Body of pancreas (tissue), 4 donors: ENCODE measurements around the gene PDLIM4. TPM values are rescaled to one million over a fixed set of nuclear protein-coding genes. Genes with fewer than 3 reads are reported as not detected.

Source experiments
- ATAC-seq: fragments of 150-250 bp; one replicate; pipeline ENCODE4 v1.9.1; 2016
- DNase-seq, 4 donors: peaks; one replicate each; pipeline ENCODE4 v3.0.0-alpha.2; 2019
- H3K27ac ChIP-seq, 4 donors: fragments of 200-600 bp; sonication (generic); 1 replicate in 3 of 4; 2 replicates in 1 of 4; pipeline versions ENCODE4 v1.5.1 to v1.6.1; 2016 to 2019; ENCODE audit warnings: mild to moderate bottlenecking in 1 of 4, mixed read lengths in 1 of 4, moderate library complexity in 1 of 4
- H3K27me3 ChIP-seq, 2 donors: fragments of 200-600 bp; sonication (generic); one replicate each; pipeline ENCODE4 v1.6.0; 2016; ENCODE audit warnings: mild to moderate bottlenecking in 1 of 2
- H3K36me3 ChIP-seq, 2 donors: fragments of 200-600 bp; sonication (generic); replicated peaks in 1 of 2; 2 replicates each; pipeline ENCODE4 v1.5.1; 2016; ENCODE audit warnings: low read depth in 2 of 2; ENCODE audit not compliant: insufficient read depth in 1 of 2
- H3K4me1 ChIP-seq: fragments of 200-600 bp; sonication (generic); one replicate; pipeline ENCODE4 v1.6.0; 2016
- H3K4me3 ChIP-seq, 2 donors: fragments of 200-600 bp; sonication (generic); 1 replicate in 1 of 2; 2 replicates in 1 of 2; pipeline ENCODE4 v1.5.1; 2016 to 2019
- H3K9me3 ChIP-seq, 3 donors: fragments of 200-600 bp; sonication (generic); 1 replicate in 2 of 3; 2 replicates in 1 of 3; pipeline ENCODE4 v1.5.1; 2016
- CTCF ChIP-seq, 7 experiments: fragments of 450-650 bp in 4 of 7; fragments of 200-600 bp in 3 of 7; sonication (generic) in 3 of 7; IDR thresholded peaks; one replicate each; pipeline ENCODE4 v1.5.1; 2016 to 2019; ENCODE audit warnings: antibody characterized with exemption in 7 of 7
- POLR2A ChIP-seq, 3 donors: fragments of 450-650 bp; IDR thresholded peaks; one replicate each; pipeline ENCODE4 v1.6.1; 2016; ENCODE audit warnings: antibody characterized with exemption in 3 of 3, mild to moderate bottlenecking in 2 of 3
- WGBS, 2 donors: methylation state at CpG; one replicate each; pipeline ENCODE4 v1.1.5; 2017; 5-methylcytosine and 5-hydroxymethylcytosine counted together
- intact Hi-C: fragments of 100-400 bp; cut with DNase I; formaldehyde crosslinking; loops from one replicate; pipeline ENCODE4 v1.15.1; 2023
- total RNA-seq, 2 donors: library from RNA; depleted of rRNA; stranded (reverse); fragments of >200 nt; gene quantifications; one replicate each; pipeline ENCODE4 v1.1.0, GENCODE V29; 2016

PDLIM4 gene
- total RNA-seq, 2 donors from 2014 or later = 4.2 to 4.3 TPM

GRCh38 chr5:132218321-132218720 lies 39.2 kb upstream of the PDLIM4 start:
- Histone ChIP-seq H3K4me3 (no peak overlapping the region), H3K36me3 (peaks cover 0 to under 1% of the 10 kb centered on the region in 2 donors), H3K27ac (no peak overlapping the region), H3K27me3 (no peaks in the 10 kb centered on the region), H3K4me1 (peaks cover 65% of the 10 kb centered on the region), H3K9me3 (no peaks in the 10 kb centered on the region)
- ATAC-seq = no peak
- WGBS, 2 donors = 78 to 86% methylated on average over 4 of the region's 4 CpGs
- intact Hi-C loops = no loop called here
- DNase-seq = no peak
- TF ChIP-seq POLR2A (IDR thresholded peaks at IDR 0.05) (no peak), CTCF (IDR thresholded peaks at IDR 0.05) (no peak)

GRCh38 chr5:132219289-132219970 lies 38.1 kb upstream of the PDLIM4 start:
- Histone ChIP-seq H3K9me3 (no peaks in the 10 kb centered on the region), H3K4me1 (peaks cover 70% of the 10 kb centered on the region), H3K4me3 (no peak overlapping the region), H3K27me3 (no peaks in the 10 kb centered on the region), H3K36me3 (no peaks in the 10 kb centered on the region), H3K27ac (no peak overlapping the region)
- DNase-seq (no peak), ATAC-seq (no peak)
- 81 to 84% methylated on average over 6 of the region's 6 CpGs for WGBS, 2 donors
- TF ChIP-seq CTCF (IDR thresholded peaks at IDR 0.05) (no peak), POLR2A (IDR thresholded peaks at IDR 0.05) (no peak)
- intact Hi-C loops = no loop called here

- Histone ChIP-seq H3K4me1 (peaks cover 70% of the 10 kb centered on the region), H3K27ac (peak overlapping the region in 3 of 4 donors; percentile 17 to 22 (median 20)), H3K9me3 (no peaks in the 10 kb centered on the region), H3K36me3 (no peaks in the 10 kb centered on the region), H3K27me3 (no peaks in the 10 kb centered on the region), H3K4me3 (no peak overlapping the region)
- intact Hi-C loops = no loop called here
- DNase-seq (no peak), ATAC-seq (no peak)
- 77 to 88% methylated on average over 1 of the region's 1 CpG for WGBS, 2 donors
- TF ChIP-seq CTCF (IDR thresholded peaks at IDR 0.05) = no peak
- no peak for TF ChIP-seq POLR2A (IDR thresholded peaks at IDR 0.05)
Observed at GRCh38 chr5:132219981-132220380, 37.5 kb upstream of the PDLIM4 start.

- ATAC-seq = peak; percentile 12
- DNase-seq = no peak
- no peaks in the 10 kb centered on the region for H3K27me3 ChIP-seq
- peaks cover 71% of the 10 kb centered on the region for H3K4me1 ChIP-seq
- H3K4me3 ChIP-seq = no peak overlapping the region
- H3K9me3 ChIP-seq = no peaks in the 10 kb centered on the region
- TF ChIP-seq POLR2A (IDR thresholded peaks at IDR 0.05) (no peak), CTCF (IDR thresholded peaks at IDR 0.05) (no peak)
- peak overlapping the region in 3 of 4 donors; percentile 17 to 22 (median 20) for H3K27ac ChIP-seq
- WGBS, 2 donors = 31 to 37% methylated on average over 2 of the region's 2 CpGs
- no peaks in the 10 kb centered on the region for H3K36me3 ChIP-seq
- intact Hi-C loops = no loop called here
Observed at GRCh38 chr5:132220491-132220890, 37.0 kb upstream of the PDLIM4 start.
